Choroid plexus epithelial cell (primary cell): ENCODE measurements around the gene C2CD4C.

Experiments used
- DNase-seq: peaks from one replicate; pipeline ENCODE4 v3.0.0-alpha.2; 2010; ENCODE audit warnings: low read depth
- H3K4me3 ChIP-seq: 2 replicates; pipeline ENCODE4 v1.5.1; 2011; ENCODE audit warnings: low read depth, mild to moderate bottlenecking, control low read depth, low read length, moderate library complexity
- CTCF ChIP-seq: conservative IDR thresholded peaks from 2 replicates; pipeline ENCODE4 v1.5.1; 2011; ENCODE audit warnings: low read depth, mild to moderate bottlenecking, control low read depth, inconsistent platforms, low read length, moderate library complexity

C2CD4C gene

DNA sequence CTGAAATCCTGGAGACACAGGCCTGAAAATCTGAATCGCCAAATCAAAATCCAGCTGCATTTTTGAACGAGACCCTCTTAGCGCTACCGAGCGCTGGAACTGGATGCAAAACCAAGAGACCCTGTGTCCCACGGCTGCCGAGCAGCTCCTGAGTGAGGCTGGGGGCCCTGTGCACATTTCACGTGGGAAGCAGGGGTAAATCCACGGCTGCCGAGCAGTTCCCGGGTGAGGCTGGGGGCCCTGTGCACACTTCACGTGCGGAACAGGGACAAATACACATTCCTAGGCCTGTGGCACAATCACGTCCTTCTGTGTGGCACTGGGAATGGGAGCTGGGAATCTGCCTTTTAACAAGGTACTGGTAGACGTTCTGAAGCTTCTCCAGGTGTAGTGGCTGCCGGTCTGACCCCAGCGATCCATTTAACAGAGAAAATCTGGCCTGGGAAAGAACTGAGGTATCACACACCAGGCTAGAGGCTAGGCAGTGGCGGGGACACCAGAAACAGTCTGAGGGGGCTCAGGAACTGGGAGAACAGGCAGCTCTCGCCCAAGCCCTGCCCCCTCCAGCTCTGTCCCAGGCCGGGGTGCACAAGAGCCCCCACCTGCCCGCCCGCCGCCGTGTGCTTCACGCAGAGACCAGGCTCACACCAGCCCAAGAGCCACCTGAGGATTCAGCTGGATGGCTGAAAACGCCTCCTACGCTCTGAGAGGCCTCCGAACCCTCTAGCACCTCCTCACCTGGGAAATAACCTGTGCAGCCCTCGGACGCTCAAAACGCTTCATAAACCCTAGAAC lies 11.0 kb upstream of the C2CD4C start:
- no peak for TF ChIP-seq CTCF
- no peak for DNase-seq
- no peak overlapping the region for H3K4me3 ChIP-seq

DNA sequence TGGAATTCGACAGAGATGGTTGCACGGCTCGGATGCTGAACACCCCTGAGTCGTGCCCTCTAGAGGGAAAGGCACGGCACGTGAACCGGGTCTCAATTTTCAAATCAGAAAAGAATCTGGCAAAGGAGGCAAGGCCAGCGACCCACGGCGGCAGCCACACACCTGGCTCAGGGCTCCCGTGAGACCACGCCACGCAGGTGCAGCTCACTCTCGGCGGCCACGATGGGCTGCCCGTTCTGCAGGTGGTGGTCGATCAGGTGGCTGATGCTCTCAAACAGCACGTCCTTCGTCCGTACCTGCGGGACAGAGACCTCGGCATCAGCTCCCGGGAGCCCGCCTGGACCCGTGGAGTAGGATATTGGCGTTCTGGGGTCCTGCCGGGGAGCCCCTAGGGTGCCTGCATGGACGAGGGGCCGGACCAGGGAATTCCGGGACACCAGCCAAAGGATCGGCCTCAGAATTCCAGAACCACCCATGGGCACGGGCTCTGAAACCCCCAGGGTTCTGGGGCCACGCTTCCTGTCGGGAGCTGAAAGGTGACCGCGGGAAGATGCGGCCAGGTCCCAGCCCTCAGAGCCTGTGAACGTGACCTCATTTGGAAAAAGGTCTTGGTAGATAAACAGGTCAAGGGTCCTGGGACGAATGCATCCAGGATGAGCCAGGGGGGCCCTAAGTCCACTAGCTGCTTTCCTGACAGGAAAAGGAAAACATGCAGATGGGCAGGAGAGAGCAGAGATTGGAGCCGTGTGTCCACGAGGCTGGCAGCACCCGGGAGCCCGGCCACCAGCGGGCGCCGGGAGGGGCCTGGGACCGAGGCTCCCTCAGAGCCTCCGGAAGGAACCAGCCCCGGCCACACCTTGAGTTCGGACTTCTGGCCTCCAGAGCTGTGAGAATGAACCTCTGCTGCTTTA lies 10.1 kb upstream of the C2CD4C start:
- H3K4me3 ChIP-seq: no peak overlapping the region
- TF ChIP-seq CTCF: no peak
- no peak for DNase-seq

DNA sequence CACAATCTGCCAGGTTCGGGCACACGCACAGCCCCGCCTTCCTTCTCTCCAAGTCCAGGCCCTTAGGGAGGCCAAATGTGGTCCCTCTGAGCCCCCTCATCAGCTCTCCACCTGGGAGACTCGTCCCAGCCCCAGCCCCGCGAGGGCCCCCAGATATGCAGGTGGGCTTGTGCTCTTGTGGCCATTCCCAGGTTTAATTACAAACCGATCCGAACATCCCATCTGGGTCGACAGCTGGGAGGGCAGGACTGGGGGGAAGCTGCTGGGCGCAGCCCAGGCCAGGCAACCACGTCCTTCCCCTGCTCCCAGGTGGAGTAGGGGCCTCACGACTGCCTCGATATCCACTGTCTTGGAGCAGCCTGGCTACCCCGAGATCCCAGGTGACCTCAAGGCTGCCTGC lies 7.5 kb upstream of the C2CD4C start:
- DNase-seq: no peak
- no peak for TF ChIP-seq CTCF
- H3K4me3 ChIP-seq: no peak overlapping the region

- H3K4me3 ChIP-seq: no peak overlapping the region
- TF ChIP-seq CTCF: no peak
These were observed 6.3 kb upstream of the C2CD4C start for GRCh38 chr19:415292-415691.

DNA sequence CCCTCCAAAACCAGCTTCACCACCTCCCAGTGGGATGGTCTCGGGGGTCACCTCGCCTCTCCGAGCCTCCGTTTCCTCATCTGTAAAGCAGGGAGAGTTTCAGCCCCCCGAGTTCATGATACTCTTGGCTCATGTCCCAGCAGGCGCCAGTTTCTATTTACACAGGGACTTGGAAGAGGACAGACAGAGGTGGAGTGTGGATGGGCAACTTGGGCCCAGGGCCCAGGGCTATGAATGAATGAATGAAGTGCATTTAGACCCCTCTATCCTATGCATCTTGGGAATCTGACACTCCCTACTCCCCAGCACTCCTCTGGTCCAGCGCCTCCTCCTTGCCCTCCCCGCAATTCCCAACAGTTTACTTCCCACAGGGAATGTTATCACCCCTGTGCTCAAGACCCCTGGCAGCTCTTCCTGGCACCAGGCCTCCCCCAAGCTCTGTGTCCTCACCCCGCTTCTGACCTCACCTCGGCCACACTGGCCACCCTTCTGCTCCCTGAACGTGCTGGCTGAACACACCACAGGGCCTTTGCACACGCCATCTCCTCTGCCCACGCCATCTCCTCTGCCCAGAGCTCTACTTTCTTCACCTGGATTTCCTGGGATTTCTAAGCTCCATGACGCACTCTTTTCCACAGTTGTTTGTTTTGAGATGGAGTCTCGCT lies 4.9 kb upstream of the C2CD4C start:
- DNase-seq: no peak
- H3K4me3 ChIP-seq: no peak overlapping the region
- TF ChIP-seq CTCF: no peak

More at GRCh38 chr19:415292-415691, 6.3 kb upstream of the C2CD4C start:
- no peak for DNase-seq

- no peak for DNase-seq
- H3K4me3 ChIP-seq: no peak overlapping the region
- no peak for TF ChIP-seq CTCF
These were observed 3.7 kb upstream of the C2CD4C start for GRCh38 chr19:412356-413355.
